Right renal cortex interstitium (tissue), 3 donors: ENCODE results near the gene ZSCAN2. TPM values are rescaled to one million over a fixed set of nuclear protein-coding genes. Genes with fewer than 3 reads are reported as not detected.
"Not testable (repeated sequence)": the region's sequence is repeated elsewhere in the genome, so short reads cannot be mapped to it uniquely, and the experiment has no call there.

ENCODE experiments used
- DNase-seq, 3 donors: peaks; one replicate each; pipeline ENCODE4 v3.0.0-alpha.2; 2013; ENCODE audit warnings: low read depth in 3 of 3, low spot score in 2 of 3
- polyA plus RNA-seq, 3 donors: library from polyadenylated mRNA; unstranded; fragments of 120-200 nt; gene quantifications; one replicate each; pipeline ENCODE4 v1.2.1, GENCODE V29; 2013; ENCODE audit not compliant: insufficient read length in 3 of 3

The ZSCAN2 gene
- 10 to 100 TPM; 29.2 to 30.6 (median 30.1) TPM for polyA plus RNA-seq

- DNase-seq: peak; percentile 84 to 95 (median 85)
Observed at GRCh38 chr15:84600687-84601554, at the start of gene ZSCAN2. Gene ZSCAN2 (plus strand): TSS chr15:84601009. CDS start chr15:84603928, 2,919 bp downstream.

GRCh38 chr15:84551624-84552023 lies 49.2 kb upstream of the ZSCAN2 start:
- not testable (repeated sequence) for DNase-seq

- DNase-seq: no peak
Observed at GRCh38 chr15:84552896-84553295, 47.9 kb upstream of the ZSCAN2 start.

- DNase-seq: not testable (repeated sequence)
Observed at GRCh38 chr15:84556690-84557089, 44.1 kb upstream of the ZSCAN2 start.

GRCh38 chr15:84568021-84568420 lies 32.8 kb upstream of the ZSCAN2 start:
- DNase-seq: not testable (repeated sequence)

- DNase-seq: peak in 2 of 3 donors; percentile 41 to 48
Observed at GRCh38 chr15:84570164-84570735, 30.6 kb upstream of the ZSCAN2 start.

- DNase-seq: no peak
Observed at GRCh38 chr15:84572231-84572630, 28.6 kb upstream of the ZSCAN2 start.

- no peak for DNase-seq
Observed at GRCh38 chr15:84575493-84575892, 25.3 kb upstream of the ZSCAN2 start.

GRCh38 chr15:84577891-84578290 lies 22.9 kb upstream of the ZSCAN2 start:
- DNase-seq: not testable (repeated sequence)

- DNase-seq: not testable (repeated sequence)
Observed at GRCh38 chr15:84579261-84579721, 21.5 kb upstream of the ZSCAN2 start.

GRCh38 chr15:84581676-84582428 lies 19.0 kb upstream of the ZSCAN2 start:
- not testable (repeated sequence) for DNase-seq

GRCh38 chr15:84582583-84583157 lies 18.1 kb upstream of the ZSCAN2 start:
- DNase-seq: no peak

- not testable (repeated sequence) for DNase-seq
Observed at GRCh38 chr15:84583921-84584320, 16.9 kb upstream of the ZSCAN2 start.

- DNase-seq: no peak
Observed at GRCh38 chr15:84586696-84587095, 14.1 kb upstream of the ZSCAN2 start.

- DNase-seq: peak; percentile 66 to 79 (median 68)
Observed at GRCh38 chr15:84588053-84588874, 12.5 kb upstream of the ZSCAN2 start.

GRCh38 chr15:84590406-84590805 lies 10.4 kb upstream of the ZSCAN2 start:
- DNase-seq: no peak

GRCh38 chr15:84591815-84592214 lies 9.0 kb upstream of the ZSCAN2 start:
- no peak for DNase-seq

- DNase-seq: no peak
Observed at GRCh38 chr15:84594617-84595290, 6.1 kb upstream of the ZSCAN2 start.

GRCh38 chr15:84595660-84596059 lies 5.1 kb upstream of the ZSCAN2 start:
- no peak for DNase-seq
